GM19238 (cell line): ENCODE results near the gene CD300H.
"Not testable (repeated sequence)": the region's sequence is repeated elsewhere in the genome, so short reads cannot be mapped to it uniquely, and the experiment has no call there.

Experiments
- DNase-seq: peaks from one replicate; pipeline ENCODE4 v3.0.0; 2011; ENCODE audit warnings: low spot score; ENCODE audit not compliant: insufficient read length

CD300H gene

DNA sequence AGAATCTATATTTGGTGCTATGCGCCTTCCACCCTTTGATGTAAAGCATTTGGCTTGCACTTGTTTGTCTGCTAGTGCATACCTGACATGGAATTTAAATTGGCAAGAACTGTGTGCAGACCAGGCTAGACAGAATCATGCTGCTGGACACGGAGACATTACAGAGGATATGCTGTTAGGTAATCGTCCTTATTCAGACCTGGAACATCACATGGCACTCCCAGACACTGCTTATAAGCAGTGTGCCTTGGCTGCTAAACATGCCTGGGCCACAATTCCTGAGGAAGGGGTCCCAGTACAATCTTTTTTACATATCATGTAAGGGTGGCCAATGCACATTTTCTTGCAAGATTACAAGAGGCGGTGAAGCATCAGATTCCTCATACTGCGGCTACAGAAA, 18.4 kb upstream of the CD300H start:
- no peak for DNase-seq

DNA sequence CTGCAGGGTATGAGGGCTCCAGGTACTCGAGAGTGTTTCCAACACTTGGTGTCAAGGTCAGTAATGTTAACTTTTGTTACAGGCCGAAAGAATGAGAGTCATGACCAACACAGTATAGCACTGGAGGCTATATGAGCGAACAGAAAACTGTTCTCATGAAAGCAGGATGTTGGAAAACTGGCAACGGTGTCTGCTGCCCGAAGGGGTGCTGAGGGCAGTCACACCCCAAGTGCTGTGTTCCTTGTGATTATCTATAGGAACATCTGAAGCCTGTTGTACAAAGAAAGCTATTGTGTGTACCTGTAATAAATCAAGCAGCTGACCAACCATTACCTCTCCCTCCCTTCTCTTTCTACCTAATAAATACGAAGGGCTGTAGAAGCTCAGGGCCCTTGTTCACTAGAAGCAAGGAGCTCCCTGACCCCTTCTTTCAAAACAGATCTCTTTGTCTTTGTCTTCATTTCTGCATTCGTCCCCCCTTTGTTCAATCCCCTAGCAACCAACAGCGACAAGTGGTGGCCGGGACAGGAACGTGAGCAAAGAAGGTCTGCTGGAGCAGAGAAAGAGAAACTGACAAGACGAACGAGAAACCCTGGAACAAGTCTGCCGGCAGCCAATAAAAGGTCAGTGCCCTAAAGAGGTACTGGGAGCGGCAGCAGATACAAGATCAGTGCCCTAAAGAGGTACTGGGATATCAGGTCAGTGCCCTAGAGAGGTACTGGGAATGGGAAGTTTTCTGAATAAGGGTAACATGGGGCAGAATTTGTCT, 17.2 kb upstream of the CD300H start:
- DNase-seq = no peak

GRCh38 chr17:74582633-74583032, 15.3 kb upstream of the CD300H start:
- no peak for DNase-seq

GRCh38 chr17:74579900-74580299, 12.6 kb upstream of the CD300H start:
- DNase-seq = no peak

DNA sequence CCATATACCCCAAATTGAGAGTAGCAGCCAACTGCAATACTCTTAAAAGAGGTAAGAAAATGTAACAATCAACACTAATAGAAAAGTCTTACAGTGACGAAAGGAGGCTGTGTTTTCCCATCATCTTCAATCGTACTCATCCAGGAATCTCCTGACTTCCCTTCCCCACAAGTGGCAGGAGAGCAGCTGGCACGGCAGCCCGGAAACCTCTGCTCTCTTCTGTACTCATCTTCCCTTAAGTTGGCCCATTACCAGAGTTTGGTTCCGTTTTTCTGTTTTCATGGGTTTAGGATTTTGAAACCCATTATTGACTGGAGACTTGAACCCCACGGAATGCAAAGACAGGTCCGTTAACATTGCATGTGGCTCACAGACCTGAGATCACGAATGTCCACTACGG, 11.7 kb upstream of the CD300H start:
- no peak for DNase-seq

GRCh38 chr17:74574489-74575142, 7.3 kb upstream of the CD300H start:
- no peak for DNase-seq

GRCh38 chr17:74573635-74574034, 6.3 kb upstream of the CD300H start:
- DNase-seq = not testable (repeated sequence)

GRCh38 chr17:74573169-74573568, 5.9 kb upstream of the CD300H start:
- no peak for DNase-seq

DNA sequence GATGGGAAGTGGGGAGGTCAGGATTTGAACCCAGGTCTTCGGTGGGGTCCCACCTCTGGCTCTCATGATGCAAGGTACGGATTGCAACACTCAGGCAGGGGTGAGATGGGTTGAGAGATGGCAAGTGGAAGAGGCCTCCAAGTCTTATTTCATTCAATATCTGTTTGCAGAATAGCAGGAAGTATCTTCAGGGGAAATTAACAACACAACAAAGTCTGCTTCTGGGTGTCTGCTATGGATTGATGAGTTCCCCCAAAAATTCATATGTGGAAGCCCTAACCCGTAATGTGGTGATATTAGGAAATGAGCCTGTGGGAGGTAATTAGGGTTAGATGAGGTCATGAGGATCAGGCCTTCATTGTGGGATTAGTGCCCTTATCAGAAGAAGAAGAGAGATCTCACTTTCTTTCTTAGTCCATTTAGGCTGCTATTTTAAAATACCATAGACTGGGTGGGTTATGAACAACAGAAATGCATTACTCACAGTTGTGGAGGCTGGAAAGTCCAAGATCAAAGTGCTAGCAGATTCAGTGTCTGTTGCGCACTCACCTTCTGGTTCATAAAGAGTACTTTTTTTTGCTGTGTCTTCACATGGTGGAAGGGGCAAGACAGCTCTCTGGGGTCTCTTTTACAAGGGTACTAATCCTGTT, 4.4 kb upstream of the CD300H start:
- DNase-seq = no peak

DNA sequence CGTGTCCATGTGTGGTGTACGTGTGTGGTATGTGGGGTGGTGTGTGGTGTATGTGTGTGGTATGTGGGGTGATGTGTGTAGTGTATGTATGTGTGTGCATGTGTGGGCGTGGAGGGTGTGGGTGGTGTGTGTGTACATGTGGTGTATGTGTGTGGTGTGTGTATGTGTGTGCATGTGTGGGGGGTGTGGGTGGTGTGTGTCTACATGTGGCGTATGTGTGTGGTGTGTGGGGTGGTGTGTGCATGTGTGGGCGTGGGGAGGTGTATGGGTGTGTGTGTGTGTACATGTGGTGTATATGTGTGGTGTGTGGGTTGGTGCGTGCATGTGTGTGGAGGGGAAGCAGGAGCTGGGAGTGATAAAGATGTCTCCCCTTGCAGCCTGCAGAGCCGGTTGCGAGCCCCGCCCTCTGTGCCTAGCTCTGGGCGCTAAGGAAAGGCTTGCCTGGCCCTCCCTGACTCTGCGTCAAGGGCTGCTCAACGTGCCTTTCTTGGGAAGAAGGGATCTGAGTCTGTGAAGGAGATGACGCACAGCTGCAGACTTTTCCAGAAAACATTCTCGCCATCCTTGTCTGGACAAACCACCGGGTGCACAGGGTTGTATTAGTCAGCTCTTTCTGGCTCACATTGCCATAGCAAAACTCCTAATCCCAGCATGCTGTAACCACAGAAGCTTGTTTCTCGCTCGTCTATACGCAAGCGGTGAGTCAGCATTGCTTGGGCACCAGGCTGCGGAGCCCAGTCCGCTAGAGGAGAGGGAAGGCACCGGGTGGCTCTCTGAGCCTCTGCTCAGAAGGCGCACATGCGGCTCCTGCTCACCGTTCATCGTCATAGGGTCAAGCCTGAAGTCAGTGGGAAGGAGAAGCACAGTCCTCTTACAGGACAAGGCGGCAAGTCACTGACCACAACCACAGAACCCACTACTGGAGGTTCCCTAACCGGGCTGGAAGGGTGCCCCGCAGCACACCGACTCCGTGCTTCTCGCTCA, 2.0 kb upstream of the CD300H start:
- DNase-seq = no peak

DNA sequence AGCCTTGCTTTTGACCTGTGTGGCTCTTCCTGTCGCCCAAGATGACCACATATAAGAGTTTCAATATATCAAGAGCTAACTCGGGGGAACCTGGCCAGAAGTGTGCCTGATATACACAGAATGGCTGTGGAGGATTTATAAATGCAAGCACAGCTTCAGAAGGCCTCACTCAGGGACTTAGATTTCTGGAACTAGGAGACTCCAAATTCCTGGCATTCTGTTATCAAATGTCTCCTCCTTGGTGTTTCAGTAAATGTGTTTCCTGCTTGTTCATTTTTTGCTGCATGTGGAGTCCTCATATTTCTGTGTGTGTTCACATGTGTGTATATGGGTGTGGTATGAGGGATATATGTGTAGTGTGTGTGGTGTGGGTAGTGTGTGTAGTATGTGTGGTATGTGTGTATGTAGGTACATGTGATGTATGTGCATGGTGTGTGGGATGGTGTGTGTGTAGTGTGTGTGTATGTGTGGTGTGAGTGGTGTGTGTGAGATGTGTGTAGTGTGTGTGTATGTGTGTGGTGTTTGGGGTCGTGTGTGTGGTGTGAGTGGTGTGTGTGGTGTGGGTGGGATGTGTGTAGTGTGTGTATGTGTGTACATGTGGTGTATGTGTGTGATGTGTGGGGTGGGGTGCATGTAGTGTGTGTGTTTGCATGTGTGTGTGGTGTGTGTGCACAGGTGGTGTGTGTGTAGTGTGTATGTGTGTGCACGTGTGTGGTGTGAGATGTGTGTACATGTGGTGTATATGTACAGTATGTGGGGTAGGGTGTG, 981 bp upstream of the CD300H start:
- DNase-seq = no peak

DNA sequence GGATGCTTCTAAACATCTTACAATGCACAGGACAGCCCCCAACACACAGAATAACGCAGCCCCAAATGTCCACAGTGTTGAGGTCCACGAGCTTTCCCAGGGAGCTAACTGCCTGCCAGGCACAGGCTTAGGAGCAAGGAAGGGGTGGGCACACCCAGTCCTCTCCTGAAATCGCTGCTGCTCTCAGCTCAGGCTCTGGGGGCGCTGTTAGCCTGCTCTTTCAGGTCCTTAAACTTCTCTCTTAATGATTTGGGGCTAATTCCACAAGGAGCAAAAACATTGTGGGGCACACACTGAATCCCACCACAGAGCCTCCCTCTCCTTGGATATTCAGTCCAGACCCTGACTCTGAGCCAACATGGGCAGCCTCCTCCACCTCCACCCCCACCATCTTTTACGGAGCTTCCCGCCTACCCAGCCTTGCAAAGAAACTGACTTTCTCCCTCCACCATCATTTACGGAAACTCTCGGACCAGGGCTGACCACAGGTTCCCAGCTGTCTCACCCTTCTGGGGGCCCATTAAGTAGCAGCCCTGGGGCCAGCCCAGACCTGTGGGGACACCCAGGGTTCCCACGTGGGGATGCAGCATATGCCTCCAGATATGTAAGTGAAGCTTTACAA, 1.1 kb downstream of the CD300H start:
- DNase-seq = no peak

DNA sequence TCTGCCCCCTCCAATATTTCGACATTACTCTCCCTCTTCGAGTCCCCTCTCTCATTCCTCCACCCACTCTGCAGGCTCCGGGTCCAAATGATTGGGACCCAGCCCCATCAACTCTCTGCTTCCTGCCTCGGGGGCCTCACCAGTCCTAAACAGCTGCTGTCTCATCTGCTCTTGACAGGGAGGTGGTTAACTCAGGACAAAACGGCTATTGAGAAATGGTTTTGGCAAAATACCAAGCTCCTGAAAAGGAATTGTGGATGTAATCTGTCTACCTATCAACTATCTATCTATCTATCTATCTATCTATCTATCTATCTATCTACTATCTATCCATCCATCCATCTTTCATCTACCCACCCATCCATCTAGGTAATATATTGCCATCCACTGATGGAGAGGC, 2.2 kb downstream of the CD300H start:
- no peak for DNase-seq

DNA sequence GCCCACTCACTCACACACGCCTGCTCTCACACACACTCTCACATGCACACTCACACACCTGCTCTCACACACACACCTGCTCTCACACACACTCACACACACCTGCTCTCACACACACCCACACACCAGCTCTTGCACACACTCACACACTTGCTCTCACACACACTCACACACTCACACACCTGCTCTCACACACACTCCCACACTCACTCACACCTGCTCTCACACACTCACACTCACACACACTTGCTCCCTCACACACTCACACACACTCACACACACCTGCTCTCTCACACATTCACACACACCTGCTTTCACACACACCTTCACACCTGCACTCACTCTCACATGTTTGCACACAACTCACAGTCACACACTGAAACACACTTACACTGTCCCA, 4.0 kb downstream of the CD300H start:
- no peak for DNase-seq

- DNase-seq = no peak
These were observed 5.7 kb downstream of the CD300H start for GRCh38 chr17:74561586-74561985.

GRCh38 chr17:74558882-74559519, 8.3 kb downstream of the CD300H start:
- DNase-seq = no peak

- not testable (repeated sequence) for DNase-seq
These were observed 8.9 kb downstream of the CD300H start for GRCh38 chr17:74558402-74558801.

GRCh38 chr17:74555427-74555940, 11.8 kb downstream of the CD300H start:
- no peak for DNase-seq

- DNase-seq = no peak
These were observed 12.4 kb downstream of the CD300H start for GRCh38 chr17:74554909-74555308.
